Measurements from ENCODE around the gene VPS26C. TPM values are rescaled to one million over a fixed set of nuclear protein-coding genes. Genes with fewer than 3 reads are reported as not detected.
A peak's percentile ranks its signal among the peaks of the same experiment; 100 is the strongest.
"Not testable (repeated sequence)": the region's sequence is repeated elsewhere in the genome, so short reads cannot be mapped to it uniquely, and the experiment has no call there.

VPS26C gene
- 10 to 100 TPM; 48.7 to 76.9 (median 58.4) TPM for total RNA-seq
- 10 to 100 TPM; 17.0 to 23.5 (median 18.6) TPM for polyA plus RNA-seq
- long read RNA-seq, donor 1, transcript VPS26C-201 (8 exons, 3,256 nt), result major isoform, 5 of 12 reads
- long read RNA-seq, donor 1, partial matches to known transcripts, result 0 of 12 reads
- long read RNA-seq, donor 1, other reads (novel, unspliced or antisense), result 0 of 12 reads
- long read RNA-seq, donor 2, partial matches to known transcripts, result 0 of 5 reads
- long read RNA-seq, donor 2, other reads (novel, unspliced or antisense), result 0 of 5 reads

DNA sequence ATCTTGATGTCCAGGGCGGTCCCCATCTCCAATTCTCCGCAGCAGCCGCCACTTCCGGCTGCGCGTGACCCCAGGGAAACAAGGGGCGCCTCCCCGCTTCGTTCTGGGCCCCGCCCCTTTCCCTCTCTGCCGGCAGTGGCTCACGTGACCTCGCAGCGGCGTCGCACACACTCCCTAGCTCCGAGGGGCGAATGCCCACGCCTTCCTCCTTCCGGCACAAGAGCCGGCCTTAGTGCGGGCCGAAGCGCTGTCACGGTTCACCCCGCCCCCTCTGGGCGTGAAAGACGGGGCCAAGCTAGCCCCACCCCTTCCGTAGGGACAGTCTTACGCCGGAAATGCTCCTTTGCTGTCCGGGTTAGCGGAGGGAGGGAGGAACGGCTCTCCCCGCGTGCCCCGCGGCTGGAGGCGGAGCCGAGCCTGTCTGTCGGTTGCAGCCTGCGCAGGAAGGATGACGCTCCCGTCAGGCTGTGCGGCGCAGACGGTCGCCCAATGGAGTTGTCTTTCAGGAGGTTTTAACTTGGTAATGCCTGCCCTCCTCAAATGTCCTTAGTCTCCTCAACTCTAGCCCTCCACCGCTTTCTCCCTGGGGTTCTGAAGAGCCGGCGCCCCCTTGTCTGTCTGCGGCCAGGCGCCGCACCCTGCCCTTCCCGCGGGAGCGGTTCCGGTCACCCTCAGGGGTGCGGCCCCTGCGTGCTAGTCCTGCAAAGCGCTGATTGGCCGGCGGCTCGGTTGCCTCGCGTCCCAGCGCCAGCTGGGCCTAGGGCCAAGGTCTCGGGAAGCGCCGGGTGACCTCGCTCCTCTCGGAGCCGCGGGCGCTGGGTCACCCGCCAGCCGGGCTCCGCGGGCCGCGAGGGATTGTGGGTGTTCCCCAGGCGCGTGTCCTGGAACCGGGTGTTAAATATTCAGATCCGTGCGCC is at the start of gene VPS26C:
TSS of gene VPS26C (minus strand) at position 66 of the 917 bp plus-strand sequence. CDS start at position 26, 40 bp downstream.
- Histone ChIP-seq H3K4me1 (peaks cover 9 to 56% (median 45%) of the 10 kb centered on the region in 6 donors), H3K4me3 (peak within 1 kb of the TSS; percentile 66 to 93 (median 88)), H3K27me3 (replicated peaks in 1 of 7) (no peaks in the 10 kb centered on the region), H3K27ac (peak within 1 kb of the TSS; percentile 93 to 100 (median 98)), H3K36me3 (no peaks in the 10 kb centered on the region), H3K9me3 (no peaks in the 10 kb centered on the region)
- intact Hi-C loops (cut with DNase I; ENCODE audit: low total_unique reads), result loop anchor here (5.0 to 10.0 kb wide), 2 partner anchors 95 to 297 kb away; no protein-coding TSS in a partner anchor
- WGBS, 5 donors, result 0 to 1% (median 0%) methylated on average over 37 to 86 of the region's 86 CpGs
- peak; percentile 100 for DNase-seq
- TF ChIP-seq POLR2AphosphoS5 (IDR thresholded peaks at IDR 0.05), result peak; percentile 97 to 99 (median 98)
- TF ChIP-seq POLR2A (IDR thresholded peaks at IDR 0.05), result peak in 2 of 3 donors; percentile 37 to 73
- TF ChIP-seq, protein P1, sequence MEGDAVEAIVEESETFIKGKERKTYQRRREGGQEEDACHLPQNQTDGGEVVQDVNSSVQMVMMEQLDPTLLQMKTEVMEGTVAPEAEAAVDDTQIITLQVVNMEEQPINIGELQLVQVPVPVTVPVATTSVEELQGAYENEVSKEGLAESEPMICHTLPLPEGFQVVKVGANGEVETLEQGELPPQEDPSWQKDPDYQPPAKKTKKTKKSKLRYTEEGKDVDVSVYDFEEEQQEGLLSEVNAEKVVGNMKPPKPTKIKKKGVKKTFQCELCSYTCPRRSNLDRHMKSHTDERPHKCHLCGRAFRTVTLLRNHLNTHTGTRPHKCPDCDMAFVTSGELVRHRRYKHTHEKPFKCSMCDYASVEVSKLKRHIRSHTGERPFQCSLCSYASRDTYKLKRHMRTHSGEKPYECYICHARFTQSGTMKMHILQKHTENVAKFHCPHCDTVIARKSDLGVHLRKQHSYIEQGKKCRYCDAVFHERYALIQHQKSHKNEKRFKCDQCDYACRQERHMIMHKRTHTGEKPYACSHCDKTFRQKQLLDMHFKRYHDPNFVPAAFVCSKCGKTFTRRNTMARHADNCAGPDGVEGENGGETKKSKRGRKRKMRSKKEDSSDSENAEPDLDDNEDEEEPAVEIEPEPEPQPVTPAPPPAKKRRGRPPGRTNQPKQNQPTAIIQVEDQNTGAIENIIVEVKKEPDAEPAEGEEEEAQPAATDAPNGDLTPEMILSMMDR (IDR thresholded peaks at IDR 0.05 in 8 of 11, conservative IDR thresholded peaks at IDR 0.05 in 3 of 11), result peak in 3 of 11 experiments; percentile 36 to 61 (median 42)

DNA sequence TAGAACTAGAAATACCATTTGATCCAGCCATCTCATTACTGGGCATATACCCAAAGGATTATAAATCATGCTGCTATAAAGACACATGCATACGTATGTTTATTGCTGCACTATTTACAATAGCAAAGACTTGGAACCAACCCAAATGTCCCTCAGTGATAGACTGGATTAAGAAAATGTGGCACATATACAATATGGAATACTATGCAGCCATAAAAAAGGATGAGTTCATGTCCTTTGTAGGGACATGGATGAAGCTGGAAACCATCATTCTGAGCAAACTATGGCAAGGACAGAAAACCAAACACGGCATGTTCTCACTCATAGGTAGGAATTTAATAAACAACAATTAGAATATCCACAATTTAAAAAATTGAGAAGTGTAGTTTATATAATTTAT is 48.9 kb upstream of the VPS26C start:
- H3K27ac ChIP-seq; H3K27me3 ChIP-seq (replicated peaks in 1 of 7); H3K36me3 ChIP-seq; DNase-seq; intact Hi-C loops (cut with DNase I; ENCODE audit: low total_unique reads); H3K4me3 ChIP-seq; H3K4me1 ChIP-seq: not testable (repeated sequence)
- H3K9me3 ChIP-seq, result peaks cover 4 to 40% (median 24%) of the 10 kb centered on the region in 8 donors
- 87 to 95% (median 94%) methylated on average over 2 of the region's 2 CpGs for WGBS, 5 donors

DNA sequence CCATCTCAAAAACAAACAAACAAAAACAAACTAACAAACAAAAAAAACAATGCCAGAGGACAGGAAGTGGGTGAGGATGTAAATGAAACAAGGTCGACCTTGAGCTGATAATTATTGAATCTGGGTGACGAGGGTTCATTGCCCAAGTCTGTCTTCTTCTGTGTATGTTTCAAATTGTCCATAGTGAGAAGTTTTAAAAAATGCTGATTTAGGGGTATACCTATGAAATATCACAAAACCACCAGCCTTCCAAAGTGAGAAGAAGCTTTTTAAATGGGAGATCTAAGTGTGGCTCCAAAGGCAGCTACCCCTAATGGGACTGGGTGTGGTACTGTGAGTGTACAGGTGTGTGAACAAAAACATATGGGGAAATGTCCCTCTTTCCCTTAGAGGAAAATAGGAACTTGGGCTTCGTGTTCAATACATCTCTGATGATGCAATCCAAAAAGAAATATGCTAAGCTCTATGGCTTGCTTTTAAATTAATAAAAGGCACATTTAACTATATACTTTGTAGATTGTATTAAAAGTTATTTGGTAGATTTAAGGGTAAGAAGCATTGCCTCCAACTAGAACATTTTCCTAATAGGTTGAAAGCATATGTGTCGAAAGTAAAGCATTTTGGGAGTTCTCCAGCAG is 33.1 kb upstream of the VPS26C start:
- Histone ChIP-seq H3K9me3 (no peaks in the 10 kb centered on the region), H3K4me1 (peaks cover 0 to 4% (median 0%) of the 10 kb centered on the region in 6 donors), H3K27ac (no peak overlapping the region), H3K27me3 (replicated peaks in 1 of 7) (no peaks in the 10 kb centered on the region), H3K36me3 (no peaks in the 10 kb centered on the region), H3K4me3 (no peak overlapping the region)
- no peak for DNase-seq
- TF ChIP-seq, protein P1 (IDR thresholded peaks at IDR 0.05 in 8 of 11, conservative IDR thresholded peaks at IDR 0.05 in 3 of 11), result no peak
- TF ChIP-seq POLR2A (IDR thresholded peaks at IDR 0.05) (no peak), POLR2AphosphoS5 (IDR thresholded peaks at IDR 0.05) (no peak)
- intact Hi-C loops (cut with DNase I; ENCODE audit: low total_unique reads), result no loop called here
- 57 to 73% (median 60%) methylated on average over 4 of the region's 4 CpGs for whole genome bisulfite sequencing, 5 donors

DNA sequence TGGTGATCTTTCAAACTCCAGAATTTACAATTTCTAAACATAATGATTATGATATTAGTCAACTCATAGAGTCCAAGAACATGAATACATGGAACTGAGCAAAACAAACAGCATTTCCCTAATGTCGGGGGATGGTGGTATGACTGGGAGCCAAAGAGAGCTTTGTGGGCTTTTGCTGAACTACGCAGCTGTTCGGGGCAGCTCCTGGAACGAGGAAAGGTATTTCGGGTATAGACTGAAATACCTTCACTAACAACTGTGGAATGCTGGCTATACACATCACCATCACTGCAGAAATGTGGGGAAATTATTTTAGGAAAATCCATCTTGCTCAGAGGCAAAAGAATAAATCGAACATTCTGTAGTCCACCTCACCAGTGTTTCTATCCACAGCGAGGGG is 30.2 kb upstream of the VPS26C start:
- intact Hi-C loops (cut with DNase I; ENCODE audit: low total_unique reads), result no loop called here
- no peak for TF ChIP-seq POLR2A (IDR thresholded peaks at IDR 0.05)
- no peak for TF ChIP-seq POLR2AphosphoS5 (IDR thresholded peaks at IDR 0.05)
- TF ChIP-seq, protein P1 (IDR thresholded peaks at IDR 0.05 in 8 of 11, conservative IDR thresholded peaks at IDR 0.05 in 3 of 11), result no peak
- Histone ChIP-seq H3K4me1 (peaks cover 0 to 17% (median 2%) of the 10 kb centered on the region in 6 donors), H3K27ac (no peak overlapping the region), H3K27me3 (replicated peaks in 1 of 7) (no peaks in the 10 kb centered on the region), H3K9me3 (no peaks in the 10 kb centered on the region), H3K4me3 (no peak overlapping the region), H3K36me3 (no peaks in the 10 kb centered on the region)
- no peak for DNase-seq
- WGBS, 5 donors, result 88 to 93% (median 93%) methylated on average over 7 of the region's 7 CpGs
